Dendritic cell treated with granulocyte-macrophage colony-stimulating factor and Interleukin-4, amounts not matched to agents 40 ng/mL and 50 ng/mL, for 4 days (primary cell): ENCODE data around the gene CWH43.
"Not testable (repeated sequence)": the region's sequence is repeated elsewhere in the genome, so short reads cannot be mapped to it uniquely, and the experiment has no call there.

Experiments
- H3K27ac Mint-ChIP-seq: one replicate; pipeline ENCODE4 v1.8.0; 2022; ENCODE audit warnings: mild to moderate bottlenecking, mixed read lengths
- H3K27me3 Mint-ChIP-seq: one replicate; pipeline ENCODE4 v1.8.0; 2022; ENCODE audit warnings: mild to moderate bottlenecking, mixed read lengths
- H3K36me3 Mint-ChIP-seq: one replicate; pipeline ENCODE4 v1.8.0; 2022; ENCODE audit warnings: low read depth, mixed read lengths
- H3K4me1 Mint-ChIP-seq: one replicate; pipeline ENCODE4 v1.8.0; 2022; ENCODE audit warnings: low read depth, mixed read lengths
- H3K4me3 Mint-ChIP-seq: one replicate; pipeline ENCODE4 v1.8.0; 2022; ENCODE audit warnings: mild to moderate bottlenecking, moderate library complexity, mixed read lengths
- H3K9me3 Mint-ChIP-seq: one replicate; pipeline ENCODE4 v1.8.0; 2022; ENCODE audit warnings: mixed read lengths
- intact Hi-C: fragments of 100-400 bp; cut with micrococcal nuclease; formaldehyde crosslinking; loops from one replicate; pipeline ENCODE4 v1.15.0; 2022

Gene CWH43

GRCh38 chr4:49092608-49093135, 106.6 kb downstream of the CWH43 start:
- H3K9me3 Mint-ChIP-seq = peaks cover 44% of the 10 kb centered on the region
- intact Hi-C loops, H3K36me3 Mint-ChIP-seq, H3K4me3 Mint-ChIP-seq, H3K27me3 Mint-ChIP-seq, H3K4me1 Mint-ChIP-seq, H3K27ac Mint-ChIP-seq: not testable (repeated sequence)

GRCh38 chr4:49096215-49096614, 110.1 kb downstream of the CWH43 start:
- H3K9me3 Mint-ChIP-seq = peaks cover 67% of the 10 kb centered on the region
- intact Hi-C loops, H3K36me3 Mint-ChIP-seq, H3K27ac Mint-ChIP-seq, H3K4me1 Mint-ChIP-seq, H3K4me3 Mint-ChIP-seq, H3K27me3 Mint-ChIP-seq: not testable (repeated sequence)

GRCh38 chr4:49096627-49097026, 110.6 kb downstream of the CWH43 start:
- H3K27me3 Mint-ChIP-seq, H3K4me3 Mint-ChIP-seq, intact Hi-C loops, H3K4me1 Mint-ChIP-seq, H3K27ac Mint-ChIP-seq, H3K36me3 Mint-ChIP-seq: not testable (repeated sequence)
- H3K9me3 Mint-ChIP-seq = peaks cover 63% of the 10 kb centered on the region

- H3K27ac Mint-ChIP-seq, H3K27me3 Mint-ChIP-seq, H3K4me1 Mint-ChIP-seq, intact Hi-C loops, H3K4me3 Mint-ChIP-seq, H3K36me3 Mint-ChIP-seq: not testable (repeated sequence)
- peaks cover 60% of the 10 kb centered on the region for H3K9me3 Mint-ChIP-seq
Observed at GRCh38 chr4:49097071-49097470, 111.0 kb downstream of the CWH43 start.

- H3K36me3 Mint-ChIP-seq, H3K4me3 Mint-ChIP-seq, H3K4me1 Mint-ChIP-seq, H3K27ac Mint-ChIP-seq, H3K27me3 Mint-ChIP-seq, intact Hi-C loops: not testable (repeated sequence)
- peaks cover 60% of the 10 kb centered on the region for H3K9me3 Mint-ChIP-seq
Observed at GRCh38 chr4:49097505-49097904, 111.4 kb downstream of the CWH43 start.

GRCh38 chr4:49098034-49098759, 112.1 kb downstream of the CWH43 start:
- not testable (repeated sequence) for H3K36me3 Mint-ChIP-seq, H3K27me3 Mint-ChIP-seq

GRCh38 chr4:49099831-49100444, 113.9 kb downstream of the CWH43 start:
- intact Hi-C loops = loop anchor here (10.0 kb wide), 1 partner anchor 55 kb away; no protein-coding TSS in a partner anchor
- not testable (repeated sequence) for H3K4me1 Mint-ChIP-seq, H3K36me3 Mint-ChIP-seq, H3K27ac Mint-ChIP-seq, H3K27me3 Mint-ChIP-seq, H3K4me3 Mint-ChIP-seq
- H3K9me3 Mint-ChIP-seq = peaks cover 77% of the 10 kb centered on the region

More at GRCh38 chr4:49098034-49098759, 112.1 kb downstream of the CWH43 start:
- H3K4me3 Mint-ChIP-seq, H3K27ac Mint-ChIP-seq, intact Hi-C loops, H3K4me1 Mint-ChIP-seq: not testable (repeated sequence)
- peaks cover 60% of the 10 kb centered on the region for H3K9me3 Mint-ChIP-seq

GRCh38 chr4:49102344-49102898, 116.3 kb downstream of the CWH43 start:
- not testable (repeated sequence) for H3K27me3 Mint-ChIP-seq, H3K36me3 Mint-ChIP-seq, H3K4me1 Mint-ChIP-seq, H3K4me3 Mint-ChIP-seq, H3K27ac Mint-ChIP-seq
- H3K9me3 Mint-ChIP-seq = peaks cover 80% of the 10 kb centered on the region
- intact Hi-C loops = loop anchor here (10.0 kb wide), 1 partner anchor 52 kb away; no protein-coding TSS in a partner anchor

- not testable (repeated sequence) for H3K27ac Mint-ChIP-seq, H3K4me1 Mint-ChIP-seq, H3K27me3 Mint-ChIP-seq, H3K4me3 Mint-ChIP-seq, H3K36me3 Mint-ChIP-seq
- H3K9me3 Mint-ChIP-seq = peaks cover 80% of the 10 kb centered on the region
- intact Hi-C loops = loop anchor here (10.0 kb wide), 1 partner anchor 51 kb away; no protein-coding TSS in a partner anchor
Observed at GRCh38 chr4:49103436-49104136, 117.5 kb downstream of the CWH43 start.

- not testable (repeated sequence) for H3K27me3 Mint-ChIP-seq, H3K4me1 Mint-ChIP-seq, H3K36me3 Mint-ChIP-seq, H3K27ac Mint-ChIP-seq, H3K4me3 Mint-ChIP-seq
- intact Hi-C loops = loop anchor here (10.0 kb wide), 1 partner anchor 50 kb away; no protein-coding TSS in a partner anchor
- peaks cover 76% of the 10 kb centered on the region for H3K9me3 Mint-ChIP-seq
Observed at GRCh38 chr4:49104231-49104930, 118.3 kb downstream of the CWH43 start.

- intact Hi-C loops = loop anchor here (10.0 kb wide), 1 partner anchor 49 kb away; no protein-coding TSS in a partner anchor
- not testable (repeated sequence) for H3K27me3 Mint-ChIP-seq, H3K4me3 Mint-ChIP-seq, H3K27ac Mint-ChIP-seq, H3K4me1 Mint-ChIP-seq, H3K36me3 Mint-ChIP-seq
- H3K9me3 Mint-ChIP-seq = peaks cover 76% of the 10 kb centered on the region
Observed at GRCh38 chr4:49105248-49105904, 119.3 kb downstream of the CWH43 start.

GRCh38 chr4:49107262-49107661, 121.2 kb downstream of the CWH43 start:
- H3K4me3 Mint-ChIP-seq, H3K27ac Mint-ChIP-seq, H3K27me3 Mint-ChIP-seq, H3K36me3 Mint-ChIP-seq, H3K4me1 Mint-ChIP-seq: not testable (repeated sequence)
- peaks cover 87% of the 10 kb centered on the region for H3K9me3 Mint-ChIP-seq
- intact Hi-C loops = loop anchor here (10.0 kb wide), 1 partner anchor 48 kb away; no protein-coding TSS in a partner anchor
